HG03460 (cell line): ENCODE results near the gene S100A1.

ENCODE experiments used
- ATAC-seq: cut with Tn5 transposase; IDR thresholded peaks from one replicate; pipeline ENCODE4 v1.9.1; 2021; ENCODE audit not compliant: unreplicated experiment

Gene S100A1

DNA sequence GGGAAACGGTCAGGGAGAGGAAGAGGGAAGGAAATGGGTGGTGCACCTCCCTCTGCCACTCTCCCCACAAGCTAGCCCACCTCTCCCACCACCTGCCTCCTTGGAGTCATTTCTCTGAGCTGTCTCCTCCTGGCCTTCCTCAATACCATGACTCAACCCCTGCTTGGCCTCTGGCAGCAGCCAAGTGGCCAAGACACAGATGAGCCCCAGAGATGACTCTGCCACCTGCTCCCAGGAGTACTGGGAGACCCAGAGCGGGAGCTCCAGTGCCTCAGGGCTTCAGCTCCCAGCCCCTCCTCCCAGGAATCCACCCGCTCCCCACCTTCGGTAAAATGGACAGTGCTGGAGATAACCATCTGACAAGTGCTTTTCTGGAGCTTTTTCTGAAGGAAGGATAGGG, 17.9 kb upstream of the S100A1 start:
- no peak for ATAC-seq

DNA sequence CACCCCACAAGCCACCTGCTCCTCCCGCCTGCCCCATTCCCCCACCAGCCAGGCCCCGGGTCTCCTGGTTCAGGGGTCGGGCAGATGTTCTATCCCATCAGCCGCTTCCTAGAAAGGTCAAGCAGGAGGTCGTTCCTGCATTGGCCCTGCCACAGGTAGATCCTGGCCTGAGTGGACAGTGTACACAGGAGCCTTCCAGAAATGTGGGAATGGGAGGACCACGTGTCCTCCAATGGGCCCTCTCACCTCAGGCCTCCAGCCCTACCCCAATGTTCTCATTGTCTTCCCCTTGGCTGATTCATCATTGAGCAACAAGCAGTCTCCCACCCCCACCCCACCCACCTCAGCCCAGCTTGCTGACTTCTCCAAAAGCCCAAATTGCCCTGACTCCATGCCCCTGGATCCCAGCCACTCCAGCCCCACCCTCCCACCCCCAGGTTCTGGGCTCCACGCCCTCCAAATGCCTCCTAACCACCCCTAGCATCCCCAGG, 17.4 kb upstream of the S100A1 start:
- ATAC-seq, result no peak

- ATAC-seq, result no peak
These were observed 16.9 kb upstream of the S100A1 start for GRCh38 chr1:153611356-153611755.

GRCh38 chr1:153612111-153612754, 16.0 kb upstream of the S100A1 start:
- no peak for ATAC-seq

DNA sequence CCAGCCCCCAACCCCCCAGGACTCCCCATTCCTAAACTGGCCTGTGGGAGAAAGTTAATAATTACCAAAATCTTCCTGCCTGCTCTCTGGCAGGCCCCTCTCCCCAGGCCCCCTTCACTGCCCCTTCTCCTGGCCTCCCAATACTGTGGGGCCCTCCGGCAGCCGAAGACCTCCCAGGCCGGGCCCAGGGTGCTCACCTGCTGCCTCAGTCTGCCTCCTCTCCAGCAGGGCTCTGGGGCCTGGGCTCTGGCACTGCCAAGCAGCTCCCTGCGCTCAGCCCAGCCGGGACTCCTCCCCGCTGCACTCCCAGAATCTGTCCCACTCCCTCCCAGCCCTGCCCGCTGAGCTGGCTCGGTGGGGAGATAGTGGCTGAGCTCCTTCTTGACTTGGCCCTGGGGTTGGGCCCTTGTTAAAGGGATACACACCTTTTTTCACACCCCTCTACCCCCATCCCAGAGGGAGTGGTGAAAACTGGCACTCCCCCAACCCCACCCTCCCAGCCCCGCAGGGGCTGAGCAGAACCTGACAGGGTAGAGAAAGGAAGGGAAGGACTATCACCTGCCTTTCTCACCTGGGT, 15.4 kb upstream of the S100A1 start, which contains the start of gene S100A16:
Gene S100A16, minus strand, starts transcription at position 383 of the 577 bp plus-strand sequence. CDS start 4,986 bp downstream, outside the sequence.
- no peak for ATAC-seq

GRCh38 chr1:153613406-153613805, 14.8 kb upstream of the S100A1 start:
- no peak for ATAC-seq

DNA sequence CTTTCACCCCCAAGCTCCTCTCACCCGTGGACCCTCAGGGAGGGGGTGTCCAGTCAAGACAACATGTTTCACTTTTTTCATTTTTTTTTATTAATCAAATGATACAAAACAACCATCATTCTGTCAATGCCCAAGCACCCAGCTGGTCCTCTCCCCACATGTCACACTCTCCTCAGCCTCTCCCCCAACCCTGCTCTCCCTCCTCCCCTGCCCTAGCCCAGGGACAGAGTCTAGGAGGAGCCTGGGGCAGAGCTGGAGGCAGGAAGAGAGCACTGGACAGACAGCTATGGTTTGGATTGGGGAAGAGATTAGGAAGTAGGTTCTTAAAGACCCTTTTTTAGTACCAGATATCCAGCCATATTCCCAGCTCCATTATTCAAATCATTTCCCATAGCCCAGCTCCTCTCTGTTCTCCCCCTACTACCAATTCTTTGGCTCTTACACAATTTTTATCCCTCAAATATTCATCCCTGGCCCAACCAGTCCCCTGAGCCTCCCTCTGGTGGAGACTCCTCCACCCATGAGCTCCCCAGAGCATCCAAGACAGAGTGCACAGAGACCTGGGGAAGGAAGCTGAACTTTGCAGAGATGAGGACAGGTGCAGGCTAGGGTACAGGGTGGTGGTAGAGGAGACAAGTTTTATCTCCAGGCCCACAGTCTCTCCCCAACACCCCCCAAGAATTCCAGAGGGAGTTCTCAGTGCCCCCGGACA, 13.9 kb upstream of the S100A1 start:
- no peak for ATAC-seq

DNA sequence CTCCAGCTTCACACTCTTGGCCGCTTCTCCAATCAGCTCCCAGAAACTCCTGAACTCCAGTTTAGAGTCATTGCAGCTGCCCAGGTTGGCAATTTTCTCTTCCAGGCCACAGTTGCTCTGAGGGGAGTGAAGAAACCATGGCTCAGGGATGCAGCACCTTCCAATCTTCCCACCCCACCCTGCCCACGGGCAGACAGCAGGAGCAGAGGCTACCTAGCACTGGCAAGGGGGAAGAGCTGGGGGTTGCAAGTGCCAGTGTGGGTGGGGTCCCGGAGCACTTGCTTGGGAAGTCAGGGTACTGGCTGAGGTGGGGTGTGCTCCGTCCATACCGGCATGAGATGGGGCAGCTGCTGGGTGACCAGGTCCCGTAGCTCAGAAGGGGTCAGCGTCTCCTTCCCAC, 13.3 kb upstream of the S100A1 start:
- ATAC-seq, result no peak

DNA sequence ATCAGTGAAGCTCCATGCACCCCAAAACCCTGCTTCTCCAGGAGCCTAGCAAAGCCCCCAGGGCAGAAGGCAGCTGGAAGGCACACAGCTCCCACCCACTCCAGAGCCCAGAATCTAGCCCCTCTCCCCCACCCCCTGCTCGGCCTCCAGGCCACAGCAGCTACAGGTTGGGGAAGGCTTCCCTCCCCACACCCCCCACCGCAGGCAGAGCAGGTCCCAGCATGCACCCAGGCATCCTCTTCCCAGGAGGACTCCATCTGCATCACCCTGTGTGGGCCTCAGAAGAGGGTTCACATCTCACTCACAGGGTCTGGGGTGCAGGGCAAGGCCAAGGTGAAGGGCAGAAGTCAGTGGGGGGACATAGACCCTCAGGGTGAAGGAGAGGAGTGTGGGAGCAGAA, 12.8 kb upstream of the S100A1 start:
- no peak for ATAC-seq

GRCh38 chr1:153616144-153616916, 11.9 kb upstream of the S100A1 start, which contains the start of gene S100A14:
Gene S100A14 (minus strand): TSS chr1:153616325. CDS start chr1:153615858, 467 bp downstream.
- no peak for ATAC-seq

DNA sequence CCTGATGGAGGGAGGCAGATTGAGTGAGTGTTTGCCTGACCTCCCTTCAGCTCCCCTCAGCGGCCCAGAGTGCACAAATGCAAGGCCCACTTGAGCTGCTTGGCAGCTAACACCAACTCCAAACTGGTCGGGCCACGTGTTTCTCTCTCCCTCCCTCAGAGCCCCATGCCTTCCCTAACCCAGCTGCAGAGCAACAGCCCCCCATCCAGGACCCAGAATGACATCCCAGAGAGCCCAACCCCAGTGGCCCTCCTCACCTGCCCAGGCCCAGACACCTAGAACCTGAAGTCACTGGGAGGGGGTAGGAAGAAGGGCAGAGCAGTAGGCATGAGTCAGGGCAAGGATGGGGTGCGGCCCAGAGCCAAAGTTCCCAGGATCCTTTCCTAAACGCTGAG, 11.3 kb upstream of the S100A1 start:
- ATAC-seq, result no peak

- ATAC-seq, result peak; percentile 74
These were observed 10.6 kb upstream of the S100A1 start for GRCh38 chr1:153617663-153618062.

GRCh38 chr1:153619171-153619570, 9.1 kb upstream of the S100A1 start:
- ATAC-seq, result no peak

DNA sequence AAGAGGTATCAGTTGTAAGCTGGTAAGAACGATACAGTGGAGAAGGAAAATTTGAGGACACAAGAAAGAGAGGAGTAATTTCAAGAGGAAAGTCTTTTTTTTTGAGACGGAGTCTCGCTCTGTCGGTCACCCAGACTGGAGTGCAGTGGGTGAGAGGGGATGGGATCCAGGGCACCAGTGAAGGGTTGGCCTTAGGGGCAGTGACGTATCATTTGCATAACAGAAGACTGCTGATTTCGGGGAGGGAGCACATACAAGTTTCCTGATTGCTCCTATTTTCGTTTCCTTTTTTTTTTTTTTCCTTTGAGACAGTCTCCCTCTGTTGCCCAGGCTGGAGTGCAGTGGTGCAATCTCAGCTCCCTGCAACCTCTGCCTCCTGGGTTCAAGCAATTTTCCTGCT, 5.1 kb upstream of the S100A1 start:
- ATAC-seq, result no peak

- no peak for ATAC-seq
These were observed 3.1 kb upstream of the S100A1 start for GRCh38 chr1:153624965-153625611.

DNA sequence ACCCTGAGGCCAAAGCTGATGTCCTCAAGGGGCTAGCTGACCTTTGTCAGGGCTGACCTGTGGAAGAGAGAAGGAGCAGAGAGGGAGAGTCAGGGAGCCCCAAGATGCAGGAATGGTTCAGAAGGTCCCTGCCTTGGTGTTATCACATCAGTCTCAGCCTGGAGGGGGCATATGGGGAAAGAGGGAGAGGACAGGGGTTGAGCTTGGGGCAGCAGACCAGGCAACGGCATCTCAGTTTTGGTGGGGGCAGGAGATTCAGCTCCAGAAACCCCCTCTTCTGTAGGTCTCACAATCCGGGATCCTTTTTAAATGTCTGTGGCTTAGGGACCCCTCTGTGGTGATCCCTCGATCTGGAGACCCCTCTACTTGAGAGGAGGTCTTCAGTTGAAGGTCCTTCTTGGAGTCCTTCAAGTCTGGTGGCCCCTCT, 1.7 kb upstream of the S100A1 start:
- no peak for ATAC-seq

DNA sequence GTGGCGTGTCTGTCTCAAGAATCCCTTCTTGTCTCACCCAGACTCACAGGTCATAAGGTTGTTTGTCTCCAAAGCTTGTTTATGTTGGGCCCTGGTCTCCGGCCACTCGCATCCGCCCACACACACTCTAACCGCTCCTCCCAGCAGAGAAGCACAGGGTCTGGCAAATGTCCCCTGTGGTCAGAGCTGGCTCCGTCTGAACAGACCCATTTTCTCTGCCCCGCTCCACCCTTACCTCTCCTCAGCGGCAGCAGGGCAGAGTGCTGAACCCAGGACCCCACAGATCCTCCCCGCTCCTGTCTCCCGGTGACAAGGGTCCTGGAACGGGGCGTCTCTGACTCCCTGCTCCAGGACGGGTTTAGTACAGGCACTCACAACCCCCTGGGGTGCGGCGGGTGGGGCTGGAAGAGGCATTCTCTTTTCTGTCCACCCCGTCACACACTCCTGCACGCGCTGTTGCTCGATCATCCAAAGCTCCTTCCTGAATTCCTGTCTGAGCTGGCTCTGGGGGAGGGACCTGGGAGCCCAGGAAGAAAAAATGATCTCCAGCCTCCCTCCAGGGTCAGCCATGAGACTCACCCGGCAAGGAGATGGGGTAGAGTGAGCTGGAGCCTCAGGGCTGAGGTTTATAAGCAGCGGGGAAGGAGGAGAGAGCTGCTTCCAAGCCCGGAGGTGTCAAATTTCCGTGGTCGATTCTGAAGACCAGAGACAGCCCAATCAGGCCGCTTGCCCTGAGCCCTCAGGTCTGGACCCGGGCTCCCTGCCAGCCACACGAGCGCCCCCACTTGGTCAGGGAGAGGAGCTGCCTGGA, 1.1 kb upstream of the S100A1 start, which contains the start of gene S100A13:
Gene S100A13, minus strand, starts transcription at position 602 of the 811 bp plus-strand sequence. CDS start 1,033 bp downstream, outside the sequence.
- no peak for ATAC-seq

- no peak for ATAC-seq
These were observed 556 bp downstream of the S100A1 start for GRCh38 chr1:153628638-153629342.

DNA sequence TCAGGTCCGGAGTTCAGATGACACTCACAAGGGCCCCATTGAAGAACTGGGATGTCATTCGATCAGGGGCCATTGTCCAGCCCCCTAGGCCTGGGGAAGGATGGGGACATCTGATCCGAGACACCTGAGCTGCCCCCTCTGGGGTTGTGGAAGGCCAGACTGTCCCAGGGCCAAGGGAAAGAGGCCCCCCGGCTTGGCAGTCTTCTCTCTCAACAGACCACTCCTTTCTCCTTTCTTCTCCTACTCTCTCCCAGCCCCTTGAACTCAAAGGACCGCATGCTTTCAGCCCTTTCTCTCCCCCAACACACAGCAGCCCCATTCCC, 1.1 kb downstream of the S100A1 start:
- ATAC-seq, result no peak
